ENCODE results near the gene CD207. TPM values are rescaled to one million over a fixed set of nuclear protein-coding genes. Genes with fewer than 3 reads are reported as not detected.

CD207 gene
- total RNA-seq, 1 experiment from 2014 or later = not detected

- H3K27me3 ChIP-seq (ENCODE audit: control insufficient read depth, insufficient read depth, low read length) = peaks cover 36% of the 10 kb centered on the region
- no peak overlapping the region for H3K4me3 ChIP-seq (ENCODE audit: insufficient read depth, low read depth, low read length)
- no peak for DNase-seq
- H3K36me3 ChIP-seq (replicated peaks; ENCODE audit: control insufficient read depth, insufficient read depth, low read length) = no peaks in the 10 kb centered on the region
Observed at GRCh38 chr2:70795164-70795995, 40.2 kb downstream of the CD207 start.

GRCh38 chr2:70793450-70793849 is 42.2 kb downstream of the CD207 start:
- Histone ChIP-seq H3K36me3 (replicated peaks; ENCODE audit: control insufficient read depth, insufficient read depth, low read length) (no peaks in the 10 kb centered on the region), H3K27me3 (ENCODE audit: control insufficient read depth, insufficient read depth, low read length) (peaks cover 52% of the 10 kb centered on the region), H3K4me3 (ENCODE audit: insufficient read depth, low read depth, low read length) (no peak overlapping the region)
- DNase-seq = no peak

- peak within 1 kb of the TSS; percentile 18; the same call in 1 of the 2 replicates for H3K4me3 ChIP-seq (ENCODE audit: insufficient read depth, low read depth, low read length)
- DNase-seq = peak; percentile 87
- H3K36me3 ChIP-seq (replicated peaks; ENCODE audit: control insufficient read depth, insufficient read depth, low read length) = no peaks in the 10 kb centered on the region
- H3K27me3 ChIP-seq (ENCODE audit: control insufficient read depth, insufficient read depth, low read length) = peaks cover 72% of the 10 kb centered on the region
Observed at GRCh38 chr2:70790136-70790828, 45.3 kb downstream of the CD207 start, which contains the start of gene FIGLA. TSS of gene FIGLA (minus strand) at chr2:70790643. CDS start at chr2:70790638, 5 bp downstream.

- no peaks in the 10 kb centered on the region for H3K36me3 ChIP-seq (replicated peaks; ENCODE audit: control insufficient read depth, insufficient read depth, low read length)
- peak; percentile 88 for DNase-seq
- peak overlapping the region; percentile 18; the same call in 1 of the 2 replicates for H3K4me3 ChIP-seq (ENCODE audit: insufficient read depth, low read depth, low read length)
- H3K27me3 ChIP-seq (ENCODE audit: control insufficient read depth, insufficient read depth, low read length) = peaks cover 72% of the 10 kb centered on the region
Observed at GRCh38 chr2:70789304-70790135, 46.1 kb downstream of the CD207 start.

- peak; percentile 74 for DNase-seq
- no peak overlapping the region for H3K4me3 ChIP-seq (ENCODE audit: insufficient read depth, low read depth, low read length)
- peaks cover 40% of the 10 kb centered on the region for H3K27me3 ChIP-seq (ENCODE audit: control insufficient read depth, insufficient read depth, low read length)
- no peaks in the 10 kb centered on the region for H3K36me3 ChIP-seq (replicated peaks; ENCODE audit: control insufficient read depth, insufficient read depth, low read length)
Observed at GRCh38 chr2:70785137-70785911, 50.3 kb downstream of the CD207 start.

- peaks cover 30% of the 10 kb centered on the region for H3K27me3 ChIP-seq (ENCODE audit: control insufficient read depth, insufficient read depth, low read length)
- no peaks in the 10 kb centered on the region for H3K36me3 ChIP-seq (replicated peaks; ENCODE audit: control insufficient read depth, insufficient read depth, low read length)
- H3K4me3 ChIP-seq (ENCODE audit: insufficient read depth, low read depth, low read length) = no peak overlapping the region
- DNase-seq = no peak
Observed at GRCh38 chr2:70784320-70784719, 51.3 kb downstream of the CD207 start.

Other genes starting within 250 kb of the CD207 start
- gene ADD2, start 67.6 kb downstream of the CD207 start, total RNA-seq (2014; rRNA removed; shearing (Covaris generic)) = 63.9 and 79.4 TPM in 2 replicates
- gene FIGLA, start 45.2 kb downstream of the CD207 start, total RNA-seq (2014; rRNA removed; shearing (Covaris generic)) = not detected in 2 replicates
- not detected in 2 replicates for gene CLEC4F, start 15.2 kb downstream of the CD207 start, total RNA-seq (2014; rRNA removed; shearing (Covaris generic))
- gene VAX2, start 64.8 kb upstream of the CD207 start, total RNA-seq (2014; rRNA removed; shearing (Covaris generic)) = not detected in 2 replicates
- gene ATP6V1B1, start 100.1 kb upstream of the CD207 start, total RNA-seq (2014; rRNA removed; shearing (Covaris generic)) = 0.14 TPM in 1 of 2 replicates, not detected in the other
- not detected in 2 replicates for gene ANKRD53, start 142.8 kb upstream of the CD207 start, total RNA-seq (2014; rRNA removed; shearing (Covaris generic))
- gene TEX261, start 159.1 kb upstream of the CD207 start, total RNA-seq (2014; rRNA removed; shearing (Covaris generic)) = 13.4 and 13.5 TPM in 2 replicates
- gene NAGK, start 232.8 kb upstream of the CD207 start, total RNA-seq (2014; rRNA removed; shearing (Covaris generic)) = 40.9 and 51.7 TPM in 2 replicates